ENCODE data around the gene SCARB1.

Gene SCARB1

DNA sequence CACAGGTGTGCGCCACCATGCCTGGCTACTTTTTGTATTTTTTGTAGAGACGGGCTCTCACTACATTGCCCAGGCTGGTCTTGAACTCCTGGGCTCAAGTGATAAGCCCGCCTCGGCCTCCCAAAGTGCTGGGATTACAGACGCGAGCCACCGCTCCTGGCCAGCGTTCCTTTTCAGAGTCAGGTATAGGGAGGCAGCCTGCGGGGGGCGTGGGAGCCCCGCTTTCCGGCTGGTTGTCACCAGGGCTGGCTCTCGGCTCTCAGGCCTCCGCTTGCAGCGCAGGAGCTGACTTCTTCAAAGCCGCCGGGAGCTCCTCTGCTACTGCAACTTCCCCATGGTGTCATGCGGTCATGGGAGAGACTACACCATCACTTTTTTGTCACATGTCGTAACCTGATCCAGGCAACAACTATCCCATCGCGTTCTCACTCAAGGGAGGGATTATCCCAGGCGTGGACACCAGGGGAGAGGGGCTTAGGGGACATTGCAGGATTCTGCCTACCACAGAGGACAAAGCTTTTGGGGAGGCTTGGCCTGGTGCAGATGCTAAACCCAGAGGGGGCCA is 129.4 kb downstream of the SCARB1 start:
- no peaks in the 10 kb centered on the region for H3K4me1 ChIP-seq (ENCODE audit: control insufficient read depth, low read length)
- no peaks in the 10 kb centered on the region for H3K27me3 ChIP-seq (ENCODE audit: control insufficient read depth, low read length)
- H3K27ac ChIP-seq (ENCODE audit: low read depth, low read length), result no peak overlapping the region
- H3K79me2 ChIP-seq (ENCODE audit: control insufficient read depth, low read length), result no peaks in the 10 kb centered on the region
- no peaks in the 10 kb centered on the region for H3K9me2 ChIP-seq (replicated peaks; ENCODE audit: control insufficient read depth, low read length)
- no peaks in the 10 kb centered on the region for H3K36me3 ChIP-seq (ENCODE audit: control insufficient read depth, low read length)
- TF ChIP-seq EZH2phosphoT487 (IDR thresholded peaks at IDR 0.05; ENCODE audit: borderline replicate concordance, low read length), result no peak
- TF ChIP-seq, protein P1, sequence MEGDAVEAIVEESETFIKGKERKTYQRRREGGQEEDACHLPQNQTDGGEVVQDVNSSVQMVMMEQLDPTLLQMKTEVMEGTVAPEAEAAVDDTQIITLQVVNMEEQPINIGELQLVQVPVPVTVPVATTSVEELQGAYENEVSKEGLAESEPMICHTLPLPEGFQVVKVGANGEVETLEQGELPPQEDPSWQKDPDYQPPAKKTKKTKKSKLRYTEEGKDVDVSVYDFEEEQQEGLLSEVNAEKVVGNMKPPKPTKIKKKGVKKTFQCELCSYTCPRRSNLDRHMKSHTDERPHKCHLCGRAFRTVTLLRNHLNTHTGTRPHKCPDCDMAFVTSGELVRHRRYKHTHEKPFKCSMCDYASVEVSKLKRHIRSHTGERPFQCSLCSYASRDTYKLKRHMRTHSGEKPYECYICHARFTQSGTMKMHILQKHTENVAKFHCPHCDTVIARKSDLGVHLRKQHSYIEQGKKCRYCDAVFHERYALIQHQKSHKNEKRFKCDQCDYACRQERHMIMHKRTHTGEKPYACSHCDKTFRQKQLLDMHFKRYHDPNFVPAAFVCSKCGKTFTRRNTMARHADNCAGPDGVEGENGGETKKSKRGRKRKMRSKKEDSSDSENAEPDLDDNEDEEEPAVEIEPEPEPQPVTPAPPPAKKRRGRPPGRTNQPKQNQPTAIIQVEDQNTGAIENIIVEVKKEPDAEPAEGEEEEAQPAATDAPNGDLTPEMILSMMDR (IDR thresholded peaks at IDR 0.05; ENCODE audit: low read depth, low read length, poor library complexity, severe bottlenecking), result no peak
- no peaks in the 10 kb centered on the region for H3K9me3 ChIP-seq (ENCODE audit: control insufficient read depth, insufficient read depth, low read length)
- H4K20me1 ChIP-seq (ENCODE audit: control insufficient read depth, insufficient read depth, low read depth, low read length), result no peaks in the 10 kb centered on the region
- H3K4me3 ChIP-seq (ENCODE audit: low read length), result no peak overlapping the region
- no peak overlapping the region for H3K4me2 ChIP-seq (ENCODE audit: low read length)
- H3F3A ChIP-seq (ENCODE audit: control insufficient read depth, insufficient read depth), result no peaks in the 10 kb centered on the region

DNA sequence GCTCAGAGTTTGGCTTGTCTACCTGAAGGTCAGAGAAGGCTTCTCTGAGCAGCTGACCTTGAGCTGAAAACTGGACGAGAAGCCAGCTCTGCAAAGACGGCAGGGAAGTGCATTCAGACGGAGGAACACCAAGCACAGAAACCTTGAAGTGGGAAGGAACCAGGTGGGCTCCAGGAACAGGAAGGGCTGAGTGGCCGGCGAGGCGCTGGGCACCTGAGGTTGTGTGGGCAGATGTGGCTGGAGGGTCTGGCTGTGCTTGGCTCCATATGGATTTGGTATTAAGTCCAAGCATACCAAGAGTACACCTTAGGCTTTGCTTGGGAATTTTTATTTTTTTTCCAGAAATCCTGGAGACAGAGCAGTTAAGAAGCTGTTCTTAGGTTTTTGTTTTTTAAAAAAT is 130.6 kb downstream of the SCARB1 start:
- Histone ChIP-seq H3K4me2 (ENCODE audit: low read length) (no peak overlapping the region), H3K27me3 (ENCODE audit: control insufficient read depth, low read length) (no peaks in the 10 kb centered on the region), H3F3A (ENCODE audit: control insufficient read depth, insufficient read depth) (no peaks in the 10 kb centered on the region), H3K4me1 (ENCODE audit: control insufficient read depth, low read length) (no peaks in the 10 kb centered on the region), H3K36me3 (ENCODE audit: control insufficient read depth, low read length) (no peaks in the 10 kb centered on the region), H3K79me2 (ENCODE audit: control insufficient read depth, low read length) (no peaks in the 10 kb centered on the region), H3K4me3 (ENCODE audit: low read length) (no peak overlapping the region), H3K27ac (ENCODE audit: low read depth, low read length) (no peak overlapping the region), H3K9me3 (ENCODE audit: control insufficient read depth, insufficient read depth, low read length) (no peaks in the 10 kb centered on the region), H4K20me1 (ENCODE audit: control insufficient read depth, insufficient read depth, low read depth, low read length) (no peaks in the 10 kb centered on the region), H3K9me2 (replicated peaks; ENCODE audit: control insufficient read depth, low read length) (no peaks in the 10 kb centered on the region)
- no peak for TF ChIP-seq EZH2phosphoT487 (IDR thresholded peaks at IDR 0.05; ENCODE audit: borderline replicate concordance, low read length)
- TF ChIP-seq, protein P1 (IDR thresholded peaks at IDR 0.05; ENCODE audit: low read depth, low read length, poor library complexity, severe bottlenecking), result no peak

DNA sequence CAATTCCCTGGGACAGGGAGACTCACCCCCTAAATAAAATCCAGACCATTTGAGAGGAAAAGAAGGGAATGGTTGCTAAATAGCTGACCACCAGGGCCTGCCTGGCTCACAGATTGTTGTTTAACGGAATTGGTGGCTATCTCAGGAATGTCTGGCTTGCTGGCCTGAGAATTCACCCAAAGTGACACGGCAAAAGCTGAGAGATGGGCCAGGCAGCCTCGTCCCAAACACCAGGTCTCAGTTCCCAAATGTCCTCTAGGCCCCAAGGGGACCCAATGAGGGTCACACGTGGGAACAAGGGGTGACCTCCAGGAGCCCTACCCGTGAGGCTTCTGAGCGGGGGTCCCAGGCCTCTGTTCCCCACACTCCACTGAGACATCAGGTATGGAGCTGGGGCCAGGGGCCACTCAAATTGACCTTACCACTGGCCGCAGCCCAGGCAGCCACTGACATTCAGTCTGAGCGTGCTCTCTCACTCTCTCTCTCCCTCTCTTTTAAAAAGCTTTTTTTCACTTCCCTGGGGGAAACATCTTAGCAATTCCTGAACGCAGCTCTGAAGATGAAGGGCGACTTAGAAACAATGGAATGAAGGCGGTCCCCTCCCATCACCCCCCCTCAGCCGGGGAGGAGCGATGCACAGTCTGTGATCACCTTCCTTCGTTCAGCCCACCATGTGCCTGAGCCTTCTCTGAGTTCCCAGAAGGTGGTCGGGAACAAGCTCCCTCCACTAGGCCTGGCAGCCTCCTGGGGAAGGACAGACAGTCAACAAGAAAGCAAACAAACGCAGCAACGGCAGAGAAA is 131.2 kb downstream of the SCARB1 start:
- Histone ChIP-seq H3K36me3 (ENCODE audit: control insufficient read depth, low read length) (no peaks in the 10 kb centered on the region), H3K27me3 (ENCODE audit: control insufficient read depth, low read length) (no peaks in the 10 kb centered on the region), H3K9me2 (replicated peaks; ENCODE audit: control insufficient read depth, low read length) (no peaks in the 10 kb centered on the region), H3K4me1 (ENCODE audit: control insufficient read depth, low read length) (no peaks in the 10 kb centered on the region), H3K4me3 (ENCODE audit: low read length) (no peak overlapping the region), H3K4me2 (ENCODE audit: low read length) (no peak overlapping the region), H3K9me3 (ENCODE audit: control insufficient read depth, insufficient read depth, low read length) (no peaks in the 10 kb centered on the region), H3K27ac (ENCODE audit: low read depth, low read length) (no peak overlapping the region), H3F3A (ENCODE audit: control insufficient read depth, insufficient read depth) (no peaks in the 10 kb centered on the region), H4K20me1 (ENCODE audit: control insufficient read depth, insufficient read depth, low read depth, low read length) (no peaks in the 10 kb centered on the region), H3K79me2 (ENCODE audit: control insufficient read depth, low read length) (no peaks in the 10 kb centered on the region)
- TF ChIP-seq EZH2phosphoT487 (IDR thresholded peaks at IDR 0.05; ENCODE audit: borderline replicate concordance, low read length), result no peak
- TF ChIP-seq, protein P1 (IDR thresholded peaks at IDR 0.05; ENCODE audit: low read depth, low read length, poor library complexity, severe bottlenecking), result no peak
